Activated CD4-positive, alpha-beta T cell treated with anti-CD3 and anti-CD28 coated beads, Interleukin-2, amount 50 U/mL, for 48 hours (primary cell): ENCODE data around the gene PLXNB2.

Source experiments
- DNase-seq, 2 experiments: peaks; one replicate each; pipeline ENCODE4 v3.0.0-alpha.2; 2020

The PLXNB2 gene

GRCh38 chr22:50225200-50225969 is 82.1 kb downstream of the PLXNB2 start:
- no peak for DNase-seq
